ENCODE results near the gene ADRA2A.

ADRA2A gene

GRCh38 chr10:111057006-111057405 is 19.8 kb upstream of the ADRA2A start:
- no peak for DNase-seq (ENCODE audit: low read depth)
- H3K4me3 ChIP-seq (ENCODE audit: low read length): no peak overlapping the region
- TF ChIP-seq CTCF (conservative IDR thresholded peaks at IDR 0.05; ENCODE audit: low read depth, low read length): no peak

GRCh38 chr10:111063471-111063870 is 13.4 kb upstream of the ADRA2A start:
- TF ChIP-seq CTCF (conservative IDR thresholded peaks at IDR 0.05; ENCODE audit: low read depth, low read length): no peak
- no peak for DNase-seq (ENCODE audit: low read depth)
- H3K4me3 ChIP-seq (ENCODE audit: low read length): no peak overlapping the region

GRCh38 chr10:111072232-111072631 is 4.6 kb upstream of the ADRA2A start:
- no peak for DNase-seq (ENCODE audit: low read depth)
- H3K4me3 ChIP-seq (ENCODE audit: low read length): no peak overlapping the region
- TF ChIP-seq CTCF (conservative IDR thresholded peaks at IDR 0.05; ENCODE audit: low read depth, low read length): no peak

- TF ChIP-seq CTCF (conservative IDR thresholded peaks at IDR 0.05; ENCODE audit: low read depth, low read length): no peak
- no peak for DNase-seq (ENCODE audit: low read depth)
- H3K4me3 ChIP-seq (ENCODE audit: low read length): peak overlapping the region; percentile 44
Measured at GRCh38 chr10:111075577-111076185, 1.1 kb upstream of the ADRA2A start.

- TF ChIP-seq CTCF (conservative IDR thresholded peaks at IDR 0.05; ENCODE audit: low read depth, low read length): peak; percentile 80
- peak overlapping the region; percentile 44 for H3K4me3 ChIP-seq (ENCODE audit: low read length)
- no peak for DNase-seq (ENCODE audit: low read depth)
Measured at GRCh38 chr10:111076191-111076681, 593 bp upstream of the ADRA2A start.

- no peak for DNase-seq (ENCODE audit: low read depth)
- no peak for TF ChIP-seq CTCF (conservative IDR thresholded peaks at IDR 0.05; ENCODE audit: low read depth, low read length)
- peak overlapping the region; percentile 44 for H3K4me3 ChIP-seq (ENCODE audit: low read length)
Measured at GRCh38 chr10:111077479-111077784, 603 bp downstream of the ADRA2A start.

- DNase-seq (ENCODE audit: low read depth): no peak
- H3K4me3 ChIP-seq (ENCODE audit: low read length): peak overlapping the region; percentile 44
- no peak for TF ChIP-seq CTCF (conservative IDR thresholded peaks at IDR 0.05; ENCODE audit: low read depth, low read length)
Measured at GRCh38 chr10:111077785-111078504, 1.1 kb downstream of the ADRA2A start.

Measured in retinal pigment epithelial cell (primary cell).